Renal pelvis (tissue), 3 donors: ENCODE data around the gene IGFBP4. TPM values are rescaled to one million over a fixed set of nuclear protein-coding genes. Genes with fewer than 3 reads are reported as not detected.

Source experiments
- polyA plus RNA-seq, 3 donors: library from polyadenylated mRNA; unstranded; fragments of 120-200 nt; gene quantifications; one replicate each; pipeline ENCODE4 v1.2.1, GENCODE V29; 2013; ENCODE audit not compliant: insufficient read length in 3 of 3

IGFBP4 gene
- polyA plus RNA-seq, 3 donors, result 341 to 358 (median 349) TPM

Other genes starting within 250 kb of the IGFBP4 start
- gene WIPF2, start 224.1 kb upstream of the IGFBP4 start, polyA plus RNA-seq, result 10 to 100 TPM; 25.9 to 35.6 (median 34.1) TPM
- gene CDC6, start 155.6 kb upstream of the IGFBP4 start, polyA plus RNA-seq, result 10 to 100 TPM; 23.1 to 27.2 (median 24.2) TPM
- 10 to 100 TPM; 37.7 to 41.5 (median 40.2) TPM for gene RARA, start 134.3 kb upstream of the IGFBP4 start, polyA plus RNA-seq
- under 1 TPM in 1 of 3 donors, not detected in 2; 0.34 TPM for gene GJD3, start 78.7 kb upstream of the IGFBP4 start, polyA plus RNA-seq
- gene TOP2A, start 25.6 kb upstream of the IGFBP4 start, polyA plus RNA-seq, result 100 to 1,000 TPM; 157 to 176 (median 174) TPM
- gene TNS4, start 58.2 kb downstream of the IGFBP4 start, polyA plus RNA-seq, result under 1 TPM in 2 of 3 donors, not detected in 1; 0.01 to 0.08 TPM
- under 1 TPM; 0.24 to 0.65 (median 0.54) TPM for gene CCR7, start 122.0 kb downstream of the IGFBP4 start, polyA plus RNA-seq
- 100 to 1,000 TPM; 226 to 262 (median 254) TPM for gene SMARCE1, start 204.4 kb downstream of the IGFBP4 start, polyA plus RNA-seq
- gene KRT222, start 221.7 kb downstream of the IGFBP4 start, polyA plus RNA-seq, result under 1 TPM in 2 of 3 donors, not detected in 1; 0.17 to 0.21 TPM